Right ventricle myocardium inferior (tissue), 1 donor: ENCODE results near the gene PLA2G2E. TPM values are rescaled to one million over a fixed set of nuclear protein-coding genes. Genes with fewer than 3 reads are reported as not detected.
"Not testable (repeated sequence)": the region's sequence is repeated elsewhere in the genome, so short reads cannot be mapped to it uniquely, and the experiment has no call there.

Experiments used
- ATAC-seq: fragments of 200-7000 bp; cut with Tn5 transposase; one replicate; pipeline ENCODE4 v1.9.1; 2020; ENCODE audit warnings: mild to moderate bottlenecking, moderate library complexity
- DNase-seq: peaks from one replicate; pipeline ENCODE4 v3.0.0; 2021; ENCODE audit errors: missing footprints
- intact Hi-C: fragments of 100-400 bp; cut with DNase I; formaldehyde crosslinking; loops from one replicate; pipeline ENCODE4 v1.11.0; 2022
- total RNA-seq: library from RNA; stranded (reverse); fragmentation: NEBNext Ultra II Directional; extraction: Animal tissue kit (Norgen Biotek cat#: 25700); gene quantifications from one replicate; pipeline ENCODE4 v1.2.1, GENCODE V29; 2021
- donor health status: DM: no; HTN: yes; CAD: no; lungs with severe emphysema.

Gene PLA2G2E
- total RNA-seq, 1 donor from 2014 or later: not detected

- intact Hi-C loops: no loop called here
- DNase-seq (no peak), ATAC-seq (no peak)
Observed at GRCh38 chr1:19892628-19893168, 30.7 kb downstream of the PLA2G2E start.

- DNase-seq (no peak), ATAC-seq (no peak)
- intact Hi-C loops: no loop called here
Observed at GRCh38 chr1:19892129-19892528, 31.3 kb downstream of the PLA2G2E start.

- no peak for DNase-seq
- intact Hi-C loops: no loop called here
- no peak for ATAC-seq
Observed at GRCh38 chr1:19889656-19890055, 33.8 kb downstream of the PLA2G2E start.

GRCh38 chr1:19888112-19888511 is 35.3 kb downstream of the PLA2G2E start:
- intact Hi-C loops: no loop called here
- ATAC-seq: no peak
- DNase-seq: no peak

- intact Hi-C loops: no loop called here
- ATAC-seq: no peak
- DNase-seq: no peak
Observed at GRCh38 chr1:19885821-19886220, 37.6 kb downstream of the PLA2G2E start.

- no peak for DNase-seq
- no peak for ATAC-seq
- intact Hi-C loops: no loop called here
Observed at GRCh38 chr1:19884312-19884711, 39.1 kb downstream of the PLA2G2E start.

GRCh38 chr1:19882111-19883071 is 41.0 kb downstream of the PLA2G2E start, which contains the start of gene OTUD3:
OTUD3 (plus strand) TSS chr1:19882395; CDS start chr1:19882514, 119 bp downstream.
- intact Hi-C loops: no loop called here
- DNase-seq: peak; percentile 97
- ATAC-seq: peak; percentile 97

GRCh38 chr1:19880841-19881240 is 42.6 kb downstream of the PLA2G2E start:
- ATAC-seq, DNase-seq, intact Hi-C loops: not testable (repeated sequence)

- DNase-seq: no peak
- no peak for ATAC-seq
- intact Hi-C loops: no loop called here
Observed at GRCh38 chr1:19879661-19880060, 43.8 kb downstream of the PLA2G2E start.

GRCh38 chr1:19879227-19879626 is 44.2 kb downstream of the PLA2G2E start:
- ATAC-seq (no peak), DNase-seq (no peak)
- intact Hi-C loops: no loop called here

GRCh38 chr1:19878637-19878985 is 44.8 kb downstream of the PLA2G2E start:
- ATAC-seq: no peak
- intact Hi-C loops: no loop called here
- DNase-seq: no peak

- ATAC-seq (no peak), DNase-seq (no peak)
- intact Hi-C loops: no loop called here
Observed at GRCh38 chr1:19877821-19878636, 45.4 kb downstream of the PLA2G2E start.

- ATAC-seq: no peak
- intact Hi-C loops: no loop called here
- DNase-seq: no peak
Observed at GRCh38 chr1:19877181-19877750, 46.2 kb downstream of the PLA2G2E start.

GRCh38 chr1:19872190-19872589 is 51.2 kb downstream of the PLA2G2E start:
- intact Hi-C loops: no loop called here
- DNase-seq: no peak
- no peak for ATAC-seq

Other genes with a start within 250 kb of the PLA2G2E start
- 7.6 TPM for gene TMCO4, start 123.7 kb downstream of the PLA2G2E start, total RNA-seq
- not detected for gene RNF186, start 108.3 kb downstream of the PLA2G2E start, total RNA-seq
- gene OTUD3, start 41.2 kb downstream of the PLA2G2E start, total RNA-seq: 3.4 TPM
- 332 TPM for gene PLA2G2A, start 56.0 kb upstream of the PLA2G2E start, total RNA-seq
- 65.6 TPM for gene PLA2G5, start 146.6 kb upstream of the PLA2G2E start, total RNA-seq
- gene PLA2G2D, start 195.9 kb upstream of the PLA2G2E start, total RNA-seq: not detected
- not detected for gene PLA2G2F, start 215.7 kb upstream of the PLA2G2E start, total RNA-seq